Lower leg skin (tissue), 3 donors: ENCODE measurements around the gene C6orf62.

Experiments
- POLR2A ChIP-seq, 2 donors: fragments of 450-650 bp; IDR thresholded peaks; one replicate each; pipeline ENCODE4 v1.6.1; 2016 to 2017; ENCODE audit warnings: antibody characterized with exemption in 2 of 2, mild to moderate bottlenecking in 1 of 2, moderate library complexity in 1 of 2
- TF ChIP-seq, protein P1 (sequence below), 3 donors: fragments of 450-650 bp; IDR thresholded peaks; one replicate each; pipeline ENCODE4 v1.5.1; 2016; ENCODE audit warnings: antibody characterized with exemption in 3 of 3, mild to moderate bottlenecking in 3 of 3, moderate library complexity in 2 of 3

DNA sequence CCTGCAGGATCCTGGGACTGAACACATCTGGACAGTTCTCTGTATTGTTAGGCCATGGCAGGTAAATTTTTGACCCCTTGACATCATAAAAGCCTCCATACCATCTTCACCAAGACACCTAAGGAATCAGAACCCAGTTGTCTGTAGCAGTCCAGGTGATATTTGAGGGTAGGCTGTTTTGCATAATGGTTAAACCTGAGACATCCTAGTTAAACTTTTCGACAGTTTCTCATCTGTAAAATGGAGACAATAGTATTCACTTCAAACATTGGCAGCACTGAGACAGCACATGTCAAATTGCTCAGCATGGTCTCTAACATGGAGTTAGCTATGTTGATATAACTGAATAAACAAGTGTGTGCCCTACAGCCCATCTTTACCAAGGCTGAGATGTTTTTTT, 24.8 kb downstream of the C6orf62 start:
- TF ChIP-seq, protein P1, sequence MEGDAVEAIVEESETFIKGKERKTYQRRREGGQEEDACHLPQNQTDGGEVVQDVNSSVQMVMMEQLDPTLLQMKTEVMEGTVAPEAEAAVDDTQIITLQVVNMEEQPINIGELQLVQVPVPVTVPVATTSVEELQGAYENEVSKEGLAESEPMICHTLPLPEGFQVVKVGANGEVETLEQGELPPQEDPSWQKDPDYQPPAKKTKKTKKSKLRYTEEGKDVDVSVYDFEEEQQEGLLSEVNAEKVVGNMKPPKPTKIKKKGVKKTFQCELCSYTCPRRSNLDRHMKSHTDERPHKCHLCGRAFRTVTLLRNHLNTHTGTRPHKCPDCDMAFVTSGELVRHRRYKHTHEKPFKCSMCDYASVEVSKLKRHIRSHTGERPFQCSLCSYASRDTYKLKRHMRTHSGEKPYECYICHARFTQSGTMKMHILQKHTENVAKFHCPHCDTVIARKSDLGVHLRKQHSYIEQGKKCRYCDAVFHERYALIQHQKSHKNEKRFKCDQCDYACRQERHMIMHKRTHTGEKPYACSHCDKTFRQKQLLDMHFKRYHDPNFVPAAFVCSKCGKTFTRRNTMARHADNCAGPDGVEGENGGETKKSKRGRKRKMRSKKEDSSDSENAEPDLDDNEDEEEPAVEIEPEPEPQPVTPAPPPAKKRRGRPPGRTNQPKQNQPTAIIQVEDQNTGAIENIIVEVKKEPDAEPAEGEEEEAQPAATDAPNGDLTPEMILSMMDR (IDR thresholded peaks at IDR 0.05), result no peak
- no peak for TF ChIP-seq POLR2A (IDR thresholded peaks at IDR 0.05)
